ENCODE data around the gene MED23.

- TF ChIP-seq POLR2A (IDR thresholded peaks at IDR 0.05): no peak
- no peak for TF ChIP-seq CTCF (IDR thresholded peaks at IDR 0.05)
Measured at GRCh38 chr6:131638013-131638412, 10.0 kb upstream of the MED23 start.

Measured in lower leg skin (tissue), 3 donors.